ENCODE data around the gene CIAO3.
"Not testable (repeated sequence)": the region's sequence is repeated elsewhere in the genome, so short reads cannot be mapped to it uniquely, and the experiment has no call there.

The CIAO3 gene

DNA sequence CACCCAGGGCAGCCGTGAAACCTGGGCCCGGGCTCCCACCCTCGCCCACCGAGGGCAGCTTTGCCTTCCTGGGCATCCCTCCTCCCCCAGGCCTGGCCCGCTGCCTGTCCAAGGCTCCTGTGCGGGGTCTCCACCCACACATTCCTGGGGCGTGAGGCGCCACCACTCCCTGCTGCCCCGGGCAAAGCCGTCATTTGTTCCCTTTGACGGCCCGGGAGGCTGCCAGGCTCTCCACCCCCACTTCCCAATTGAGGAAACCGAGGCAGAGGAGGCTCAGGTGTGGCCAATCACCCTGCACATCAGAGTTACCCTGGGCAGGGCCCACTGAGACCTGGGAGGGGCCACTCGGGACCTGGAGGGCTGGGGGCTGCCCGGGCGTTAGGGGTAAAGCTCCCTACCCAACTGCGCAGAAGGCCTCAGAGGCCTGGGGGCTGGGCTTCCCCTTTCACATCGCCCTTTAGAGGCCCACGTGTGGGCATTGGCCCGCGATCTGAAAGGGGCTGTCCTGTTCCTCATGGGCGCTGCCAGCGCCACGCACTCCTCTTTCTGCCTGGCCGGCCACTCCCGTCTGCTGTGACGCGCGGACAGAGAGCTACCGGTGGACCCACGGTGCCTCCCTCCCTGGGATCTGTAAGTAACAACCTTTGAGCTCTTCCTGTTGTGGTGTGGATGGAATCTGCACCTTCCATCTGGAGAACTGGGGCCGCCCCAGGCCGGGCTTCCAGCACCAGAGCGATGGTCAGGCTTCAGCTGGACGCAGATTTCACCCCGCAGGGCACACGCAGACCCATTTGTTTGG is 19.9 kb upstream of the CIAO3 start, which contains the start of gene MSLN:
TSS of gene MSLN (plus strand) at position 190 of the 799 bp plus-strand sequence. CDS start 1,947 bp downstream, outside the sequence.
- peak; percentile 38 for DNase-seq (ENCODE audit: low read depth, low spot score)

- DNase-seq (ENCODE audit: low read depth, low spot score): no peak
These were observed 19.3 kb upstream of the CIAO3 start for GRCh38 chr16:760065-760464.

DNA sequence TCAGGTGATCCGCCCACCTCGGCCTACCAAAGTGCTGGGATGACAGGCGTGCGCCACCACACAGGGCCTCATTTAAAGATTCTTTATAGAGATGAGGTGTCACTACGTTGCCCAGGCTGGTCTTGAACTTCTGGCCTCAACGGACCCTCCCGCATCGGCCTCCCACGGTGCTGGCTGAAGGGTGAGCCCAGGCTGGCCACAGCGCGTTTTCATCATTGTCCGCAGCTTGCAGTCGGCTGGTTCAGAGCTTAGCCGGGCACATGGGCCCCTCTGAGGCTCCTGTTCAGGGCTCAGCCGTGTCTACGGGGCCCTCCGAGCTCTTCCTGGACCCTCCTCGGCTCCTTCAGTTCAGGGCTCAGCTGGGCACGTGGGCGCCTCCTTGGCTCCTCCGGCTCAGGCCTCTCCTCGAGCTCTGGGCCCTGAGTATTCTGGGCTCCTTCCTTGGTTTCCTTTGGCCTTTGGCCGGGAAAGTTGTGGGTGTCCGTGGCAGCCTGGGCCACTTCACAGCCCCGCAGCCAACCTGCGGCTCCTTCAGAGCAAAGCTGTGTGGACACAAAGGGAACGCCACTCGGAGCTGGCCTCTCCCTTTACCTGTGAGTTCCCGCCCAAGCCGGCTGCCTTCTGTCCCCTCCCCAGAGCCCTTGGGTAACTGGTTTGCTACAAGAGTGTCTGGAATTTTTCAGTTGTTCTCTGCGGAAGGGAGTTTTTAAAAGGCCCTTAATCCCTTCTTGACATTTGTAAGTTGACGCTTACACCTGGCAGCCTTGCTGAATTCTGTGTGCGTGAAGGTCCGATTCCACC is 18.5 kb upstream of the CIAO3 start:
- DNase-seq (ENCODE audit: low read depth, low spot score): peak; percentile 45

GRCh38 chr16:756428-756827 is 15.6 kb upstream of the CIAO3 start:
- no peak for DNase-seq (ENCODE audit: low read depth, low spot score)

DNA sequence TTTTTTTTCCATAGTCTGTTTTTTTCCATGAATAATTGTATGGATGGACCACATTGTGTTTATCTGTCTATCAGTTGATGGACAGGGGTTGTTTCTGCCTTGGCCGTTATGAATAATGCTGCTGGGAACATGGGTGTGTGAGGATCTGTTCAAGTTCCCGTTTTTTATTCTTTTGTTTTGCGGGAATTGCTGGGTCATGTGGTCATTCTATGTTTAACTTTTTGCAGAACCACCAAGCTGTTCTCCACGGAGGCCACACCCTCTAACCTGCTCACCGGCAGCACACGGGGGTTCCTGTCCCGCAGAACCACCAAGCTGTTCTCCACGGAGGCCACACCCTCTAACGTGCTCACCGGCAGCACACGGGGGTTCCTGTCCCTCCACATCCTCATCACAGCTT is 13.9 kb upstream of the CIAO3 start:
- no peak for DNase-seq (ENCODE audit: low read depth, low spot score)

- DNase-seq (ENCODE audit: low read depth, low spot score): not testable (repeated sequence)
These were observed 13.4 kb upstream of the CIAO3 start for GRCh38 chr16:754121-754607.

- no peak for DNase-seq (ENCODE audit: low read depth, low spot score)
These were observed 11.2 kb upstream of the CIAO3 start for GRCh38 chr16:752007-752312.

DNA sequence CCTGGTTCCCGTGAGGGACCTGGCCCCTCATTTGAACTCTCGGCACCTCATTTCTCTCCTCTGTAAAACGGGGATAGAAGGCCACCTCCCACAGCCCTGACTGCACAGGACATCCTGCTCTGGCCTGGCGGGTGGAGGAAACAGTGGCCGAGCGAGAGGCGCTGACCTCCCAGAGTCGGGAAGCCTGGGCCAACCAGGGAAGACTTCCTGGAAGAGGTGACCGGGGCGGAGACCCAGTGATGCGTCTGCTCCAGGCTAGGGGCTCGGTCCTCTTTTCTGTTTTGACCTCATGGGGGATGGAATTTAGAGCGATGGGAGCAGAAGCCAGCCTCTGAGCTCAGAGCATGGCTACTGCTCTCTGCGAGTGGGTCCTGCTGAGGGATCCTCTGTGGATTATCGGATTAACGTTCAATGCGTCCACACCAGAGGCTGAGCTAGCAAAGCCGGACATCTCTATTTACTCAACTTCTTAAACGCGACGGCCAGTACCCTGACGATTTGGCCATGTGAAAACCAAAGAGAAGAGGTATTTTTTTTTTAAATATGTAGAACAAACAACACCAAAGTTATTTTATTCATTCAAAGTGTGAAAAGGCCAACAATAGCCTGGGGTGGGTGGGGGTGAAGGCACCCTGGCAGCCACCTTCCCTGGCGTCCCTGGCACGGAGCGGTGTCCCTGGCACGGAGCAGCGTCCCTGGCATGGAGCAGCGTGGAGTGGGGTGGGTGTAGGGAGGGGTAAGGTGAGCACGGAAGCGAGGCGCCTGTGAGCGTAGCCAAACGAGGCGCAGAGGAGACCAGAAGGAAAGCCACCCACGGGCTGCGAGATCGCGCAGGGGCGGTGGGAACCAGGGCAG is 10.6 kb upstream of the CIAO3 start:
- DNase-seq (ENCODE audit: low read depth, low spot score): no peak

GRCh38 chr16:750485-750884 is 9.7 kb upstream of the CIAO3 start:
- no peak for DNase-seq (ENCODE audit: low read depth, low spot score)

DNA sequence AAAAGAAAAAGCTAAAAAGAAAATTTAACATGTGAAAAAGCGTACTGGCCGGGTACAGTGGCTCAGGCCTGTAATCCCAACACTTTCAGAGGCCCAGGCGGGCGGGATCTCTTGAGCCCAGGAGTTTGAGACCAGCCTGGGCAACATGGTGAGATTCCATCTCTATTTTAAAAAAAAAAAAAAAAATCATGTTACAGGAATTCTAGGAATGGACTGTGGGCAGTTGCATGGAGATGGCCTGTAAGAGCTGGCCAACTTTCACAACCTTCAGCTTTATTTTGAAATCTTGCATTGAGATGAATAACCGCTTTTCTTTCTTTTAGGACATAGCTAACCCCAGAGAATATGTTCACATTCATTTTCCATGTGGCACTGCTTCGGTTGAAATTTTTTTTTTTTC is 8.2 kb upstream of the CIAO3 start:
- no peak for DNase-seq (ENCODE audit: low read depth, low spot score)

- DNase-seq (ENCODE audit: low read depth, low spot score): no peak
These were observed 7.4 kb upstream of the CIAO3 start for GRCh38 chr16:747978-748746.

GRCh38 chr16:746637-747036 is 5.8 kb upstream of the CIAO3 start:
- DNase-seq (ENCODE audit: low read depth, low spot score): no peak

DNA sequence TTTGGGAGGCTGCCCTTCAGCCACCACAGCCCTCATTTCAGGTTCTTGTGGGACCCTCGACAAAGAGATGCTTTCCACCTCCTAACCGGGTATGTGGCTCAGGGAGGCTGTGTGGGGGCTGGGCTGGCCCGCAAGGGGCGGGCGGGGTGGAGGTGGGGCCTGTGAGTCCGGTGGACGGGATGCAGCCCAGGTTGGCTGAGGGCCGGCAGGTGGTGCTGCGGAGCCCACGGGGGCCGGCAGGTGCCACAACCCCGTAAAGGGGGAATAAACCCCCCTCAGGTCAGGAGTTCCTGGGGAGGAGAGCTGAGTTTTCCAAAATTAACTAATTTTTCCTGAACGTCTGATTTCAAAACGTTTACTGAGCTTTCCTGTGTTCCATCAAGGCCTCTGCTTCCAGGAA is 4.9 kb upstream of the CIAO3 start:
- peak; percentile 69 for DNase-seq (ENCODE audit: low read depth, low spot score)

GRCh38 chr16:743794-744500 is 3.1 kb upstream of the CIAO3 start:
- peak; percentile 16 for DNase-seq (ENCODE audit: low read depth, low spot score)

DNA sequence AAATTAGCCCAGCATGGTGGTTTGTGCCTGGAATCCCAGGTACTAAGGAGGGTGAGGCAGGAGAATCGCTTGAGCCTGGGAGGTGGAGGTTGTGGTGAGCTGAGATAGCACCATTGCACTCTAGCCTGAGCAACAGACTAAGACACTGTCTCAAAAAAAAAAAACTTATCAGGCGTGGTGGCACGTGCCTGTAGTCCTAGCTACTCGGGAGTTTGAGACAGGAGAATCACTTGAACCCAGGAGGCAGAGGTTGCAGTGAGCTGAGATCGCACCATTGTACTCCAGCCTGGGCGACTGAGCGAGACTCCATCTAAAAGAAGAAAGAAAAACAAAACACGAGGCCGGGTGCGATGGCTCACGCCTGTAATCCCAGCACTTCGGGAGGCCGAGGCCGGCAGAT is 2.1 kb upstream of the CIAO3 start:
- DNase-seq (ENCODE audit: low read depth, low spot score): not testable (repeated sequence)

DNA sequence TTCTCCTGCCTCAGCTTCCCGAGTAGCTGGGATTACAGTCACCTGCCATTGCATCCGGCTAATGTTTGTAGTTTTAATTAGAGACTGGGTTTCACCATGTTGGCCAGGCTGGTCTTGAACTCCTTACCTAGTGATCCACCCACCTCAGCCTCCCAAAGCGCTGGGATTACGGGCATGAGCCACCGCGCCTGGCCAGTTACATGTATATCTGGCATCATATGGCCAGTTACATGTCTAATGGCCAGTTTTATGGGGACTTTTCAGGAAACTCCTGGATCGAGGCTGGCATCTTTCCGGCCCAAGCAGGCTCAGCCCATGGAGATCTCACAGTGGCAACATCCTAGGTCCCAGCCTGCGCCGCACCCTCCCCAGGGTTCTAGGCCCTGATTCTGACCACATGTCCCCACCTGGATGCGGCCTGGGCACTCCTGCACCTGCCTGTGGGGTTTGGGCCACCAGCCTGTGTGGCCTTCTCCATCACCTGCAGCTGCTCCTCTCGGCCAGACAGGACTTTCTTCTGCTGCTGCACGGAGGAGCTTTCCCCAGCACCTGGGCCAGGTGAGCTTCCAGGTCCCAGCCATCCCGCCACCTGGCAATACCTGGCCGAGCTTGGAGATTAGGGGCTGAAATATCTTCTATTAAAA is 1.3 kb upstream of the CIAO3 start:
- DNase-seq (ENCODE audit: low read depth, low spot score): no peak

DNA sequence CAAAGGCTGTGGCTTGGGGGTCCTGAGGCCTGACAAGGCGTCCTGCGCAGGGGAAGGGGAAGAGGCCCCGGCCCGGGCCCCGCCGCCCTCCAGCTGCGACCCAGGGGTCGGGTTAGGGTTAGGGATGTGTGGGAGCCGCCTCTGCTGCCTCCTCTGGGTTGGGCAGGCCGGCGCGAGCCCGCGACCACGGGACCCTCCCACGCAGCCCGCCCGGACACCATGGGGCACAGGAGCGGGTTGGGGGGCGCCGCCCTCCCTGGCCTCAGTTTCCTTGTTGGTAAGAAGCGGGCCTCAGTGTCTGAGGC is 386 bp downstream of the CIAO3 start:
- no peak for DNase-seq (ENCODE audit: low read depth, low spot score)

- DNase-seq (ENCODE audit: low read depth, low spot score): peak; percentile 8
These were observed 988 bp downstream of the CIAO3 start for GRCh38 chr16:739560-740458.

- no peak for DNase-seq (ENCODE audit: low read depth, low spot score)
These were observed 3.8 kb downstream of the CIAO3 start for GRCh38 chr16:736936-737481.

Data from ELF-1 (cell line).